BLaER1 treated with 17β-estradiol and CSF1 and Interleukin-3, amounts not matched to agents 10 nM and 100 nM (cell line): ENCODE results near the gene REEP2.

ENCODE experiments used
- H3K27ac ChIP-seq, 11 experiments: shearing (Covaris generic); formaldehyde crosslinking; 2 replicates each; pipeline ENCODE4 v1.8.1; 2022
- H3K27me3 ChIP-seq, 11 experiments: shearing (Covaris generic); formaldehyde crosslinking; 2 replicates each; pipeline ENCODE4 v1.8.1; 2022
- H3K36me3 ChIP-seq, 11 experiments: shearing (Covaris generic); formaldehyde crosslinking; 2 replicates each; pipeline ENCODE4 v1.8.1; 2022
- H3K4me1 ChIP-seq, 10 experiments: shearing (Covaris generic); formaldehyde crosslinking; 2 replicates each; pipeline ENCODE4 v1.8.1; 2022
- H3K4me2 ChIP-seq, 11 experiments: shearing (Covaris generic); formaldehyde crosslinking; 2 replicates each; pipeline ENCODE4 v1.8.1; 2022
- H3K4me3 ChIP-seq, 10 experiments: shearing (Covaris generic); formaldehyde crosslinking; 2 replicates each; pipeline ENCODE4 v1.8.1; 2022
- H3K9ac ChIP-seq, 11 experiments: shearing (Covaris generic); formaldehyde crosslinking; 2 replicates each; pipeline ENCODE4 v1.8.1; 2022
- H3K9me3 ChIP-seq, 11 experiments: shearing (Covaris generic); formaldehyde crosslinking; replicated peaks in 1 of 11; 2 replicates each; pipeline ENCODE4 v1.8.1; 2022
- H4K20me1 ChIP-seq, 11 experiments: shearing (Covaris generic); formaldehyde crosslinking; 2 replicates each; pipeline ENCODE4 v1.8.1; 2022
- Cebpa-rat ChIP-seq, 11 experiments: shearing (Covaris generic); IDR thresholded peaks; 2 replicates each; pipeline ENCODE4 v1.8.1; 2022

Gene REEP2

GRCh38 chr5:138463419-138464007 lies 24.7 kb downstream of the REEP2 start:
- H3K27ac ChIP-seq: peak overlapping the region; percentile 88 to 95 (median 93)
- peak overlapping the region; percentile 85 to 97 (median 90) for H3K9ac ChIP-seq
- peaks cover 13 to 30% (median 25%) of the 10 kb centered on the region in 11 experiments for H3K36me3 ChIP-seq
- TF ChIP-seq Cebpa-rat (IDR thresholded peaks at IDR 0.05): no peak
- H3K9me3 ChIP-seq: peaks cover 0 to 8% (median 0%) of the 10 kb centered on the region in 11 experiments; a peak in 1 of 22 replicates
- H3K4me2 ChIP-seq: peak overlapping the region; percentile 82 to 98 (median 95)
- H3K4me1 ChIP-seq: peaks cover 63 to 73% (median 69%) of the 10 kb centered on the region in 10 experiments
- H4K20me1 ChIP-seq: peaks cover 31 to 33% (median 32%) of the 10 kb centered on the region in 11 experiments
- peaks cover 0 to 16% (median 0%) of the 10 kb centered on the region in 11 experiments; a peak in 5 of 22 replicates for H3K27me3 ChIP-seq
- peak overlapping the region; percentile 72 to 96 (median 84) for H3K4me3 ChIP-seq

DNA sequence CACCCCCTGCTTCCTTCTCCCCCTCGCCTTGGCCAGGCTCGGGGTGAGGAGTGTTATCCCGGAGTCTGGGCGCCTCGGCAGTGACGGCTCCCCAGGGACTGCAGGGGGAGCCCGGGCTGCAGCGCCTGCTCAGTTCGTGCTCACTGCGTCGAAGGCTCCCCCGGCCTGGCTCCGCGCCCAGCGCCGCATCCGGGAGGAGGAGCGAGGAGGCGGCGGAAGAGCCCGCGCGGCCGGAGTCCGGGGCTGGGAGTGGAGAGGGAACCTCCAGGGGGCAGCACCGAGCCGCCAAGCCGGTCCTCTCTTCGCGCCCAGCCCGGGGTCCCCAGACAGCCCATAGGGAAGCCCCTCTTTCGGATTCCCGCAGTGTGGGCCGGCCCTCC lies 25.1 kb downstream of the REEP2 start:
- H3K27ac ChIP-seq: peak overlapping the region; percentile 88 to 95 (median 93)
- H4K20me1 ChIP-seq: peaks cover 31 to 38% (median 37%) of the 10 kb centered on the region in 11 experiments
- no peak for TF ChIP-seq Cebpa-rat (IDR thresholded peaks at IDR 0.05)
- H3K9ac ChIP-seq: peak overlapping the region; percentile 85 to 97 (median 90)
- H3K4me1 ChIP-seq: peaks cover 63 to 72% (median 68%) of the 10 kb centered on the region in 10 experiments
- peaks cover 13 to 34% (median 30%) of the 10 kb centered on the region in 11 experiments for H3K36me3 ChIP-seq
- peak overlapping the region; percentile 82 to 98 (median 95) for H3K4me2 ChIP-seq
- H3K4me3 ChIP-seq: peak overlapping the region; percentile 72 to 96 (median 84)
- H3K27me3 ChIP-seq: peaks cover 0 to 16% (median 0%) of the 10 kb centered on the region in 11 experiments; a peak in 5 of 22 replicates
- peaks cover 0 to 8% (median 0%) of the 10 kb centered on the region in 11 experiments; a peak in 1 of 22 replicates for H3K9me3 ChIP-seq

DNA sequence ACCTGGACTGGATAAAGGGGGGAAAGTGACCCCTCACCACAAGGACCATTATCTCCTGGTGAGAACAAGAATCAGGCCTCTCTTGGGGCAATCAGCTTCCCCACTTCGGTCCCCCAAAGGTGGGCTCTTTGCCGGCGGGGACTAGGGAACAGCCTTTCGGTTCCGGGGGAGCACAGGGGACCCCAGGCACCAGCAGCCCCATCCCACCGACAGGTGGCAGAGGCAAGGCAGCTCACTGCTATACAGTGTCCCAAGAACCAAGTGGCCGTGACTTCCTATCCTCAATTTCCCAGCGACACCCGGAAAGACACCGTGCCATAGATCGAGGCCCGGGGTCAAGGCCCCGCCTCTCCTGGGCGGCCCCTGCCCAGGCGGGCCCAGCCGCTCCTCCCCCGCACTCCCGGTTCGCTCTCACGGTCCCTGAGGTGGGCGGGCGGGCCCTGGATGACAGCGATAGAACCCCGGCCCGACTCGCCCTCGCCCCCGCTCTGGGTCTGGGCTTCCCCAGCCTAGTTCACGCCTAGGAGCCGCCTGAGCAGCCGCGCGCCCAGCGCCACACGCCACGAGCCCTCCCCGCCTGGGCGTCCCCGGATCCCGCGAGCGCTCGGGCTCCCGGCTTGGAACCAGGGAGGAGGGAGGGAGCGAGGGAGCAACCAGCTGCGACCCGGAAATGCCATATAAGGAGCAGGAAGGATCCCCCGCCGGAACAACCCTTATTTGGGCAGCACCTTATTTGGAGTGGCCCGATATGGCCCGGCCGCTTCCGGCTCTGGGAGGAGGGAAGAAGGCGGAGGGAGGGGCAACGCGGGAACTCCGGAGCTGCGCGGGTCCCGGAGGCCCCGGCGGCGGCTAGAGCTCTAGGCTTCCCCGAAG lies 25.8 kb downstream of the REEP2 start:
- peaks cover 0 to 16% (median 0%) of the 10 kb centered on the region in 11 experiments; a peak in 5 of 22 replicates for H3K27me3 ChIP-seq
- peaks cover 13 to 37% (median 31%) of the 10 kb centered on the region in 11 experiments for H3K36me3 ChIP-seq
- peak overlapping the region; percentile 85 to 97 (median 90) for H3K9ac ChIP-seq
- TF ChIP-seq Cebpa-rat (IDR thresholded peaks at IDR 0.05): no peak
- peak overlapping the region; percentile 72 to 96 (median 84) for H3K4me3 ChIP-seq
- H3K27ac ChIP-seq: peak overlapping the region; percentile 88 to 95 (median 93)
- peaks cover 34 to 44% (median 43%) of the 10 kb centered on the region in 11 experiments for H4K20me1 ChIP-seq
- peaks cover 59 to 67% (median 64%) of the 10 kb centered on the region in 10 experiments for H3K4me1 ChIP-seq
- H3K4me2 ChIP-seq: peak overlapping the region; percentile 82 to 98 (median 97)
- H3K9me3 ChIP-seq: peaks cover 0 to 8% (median 0%) of the 10 kb centered on the region in 11 experiments; a peak in 1 of 22 replicates

DNA sequence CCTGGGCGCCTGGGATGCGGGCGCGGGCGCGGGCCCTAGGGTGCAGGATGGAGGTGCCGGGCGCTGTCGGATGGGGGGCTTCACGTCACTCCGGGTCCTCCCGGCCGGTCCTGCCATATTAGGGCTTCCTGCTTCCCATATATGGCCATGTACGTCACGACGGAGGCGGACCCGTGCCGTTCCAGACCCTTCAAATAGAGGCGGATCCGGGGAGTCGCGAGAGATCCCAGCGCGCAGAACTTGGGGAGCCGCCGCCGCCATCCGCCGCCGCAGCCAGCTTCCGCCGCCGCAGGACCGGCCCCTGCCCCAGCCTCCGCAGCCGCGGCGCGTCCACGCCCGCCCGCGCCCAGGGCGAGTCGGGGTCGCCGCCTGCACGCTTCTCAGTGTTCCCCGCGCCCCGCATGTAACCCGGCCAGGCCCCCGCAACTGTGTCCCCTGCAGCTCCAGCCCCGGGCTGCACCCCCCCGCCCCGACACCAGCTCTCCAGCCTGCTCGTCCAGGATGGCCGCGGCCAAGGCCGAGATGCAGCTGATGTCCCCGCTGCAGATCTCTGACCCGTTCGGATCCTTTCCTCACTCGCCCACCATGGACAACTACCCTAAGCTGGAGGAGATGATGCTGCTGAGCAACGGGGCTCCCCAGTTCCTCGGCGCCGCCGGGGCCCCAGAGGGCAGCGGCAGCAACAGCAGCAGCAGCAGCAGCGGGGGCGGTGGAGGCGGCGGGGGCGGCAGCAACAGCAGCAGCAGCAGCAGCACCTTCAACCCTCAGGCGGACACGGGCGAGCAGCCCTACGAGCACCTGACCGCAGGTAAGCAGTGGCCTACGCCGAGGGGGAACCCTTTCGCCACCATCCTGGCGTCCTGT lies 26.6 kb downstream of the REEP2 start, which contains the start of gene EGR1:
TSS of gene EGR1 (plus strand) at position 219 of the 864 bp plus-strand sequence. CDS start at position 502, 283 bp downstream.
- H4K20me1 ChIP-seq: peaks cover 36 to 53% (median 51%) of the 10 kb centered on the region in 11 experiments
- H3K4me1 ChIP-seq: peaks cover 50 to 59% (median 55%) of the 10 kb centered on the region in 10 experiments
- peaks cover 0 to 8% (median 0%) of the 10 kb centered on the region in 11 experiments; a peak in 1 of 22 replicates for H3K9me3 ChIP-seq
- H3K4me3 ChIP-seq: peak within 1 kb of the TSS; percentile 72 to 96 (median 84)
- H3K4me2 ChIP-seq: peak within 1 kb of the TSS; percentile 82 to 98 (median 97)
- H3K27me3 ChIP-seq: peaks cover 0 to 16% (median 0%) of the 10 kb centered on the region in 11 experiments; a peak in 5 of 22 replicates
- H3K36me3 ChIP-seq: peaks cover 13 to 37% (median 31%) of the 10 kb centered on the region in 11 experiments
- H3K27ac ChIP-seq: peak within 1 kb of the TSS; percentile 88 to 95 (median 93)
- TF ChIP-seq Cebpa-rat (IDR thresholded peaks at IDR 0.05): no peak
- peak within 1 kb of the TSS; percentile 85 to 97 (median 90) for H3K9ac ChIP-seq

DNA sequence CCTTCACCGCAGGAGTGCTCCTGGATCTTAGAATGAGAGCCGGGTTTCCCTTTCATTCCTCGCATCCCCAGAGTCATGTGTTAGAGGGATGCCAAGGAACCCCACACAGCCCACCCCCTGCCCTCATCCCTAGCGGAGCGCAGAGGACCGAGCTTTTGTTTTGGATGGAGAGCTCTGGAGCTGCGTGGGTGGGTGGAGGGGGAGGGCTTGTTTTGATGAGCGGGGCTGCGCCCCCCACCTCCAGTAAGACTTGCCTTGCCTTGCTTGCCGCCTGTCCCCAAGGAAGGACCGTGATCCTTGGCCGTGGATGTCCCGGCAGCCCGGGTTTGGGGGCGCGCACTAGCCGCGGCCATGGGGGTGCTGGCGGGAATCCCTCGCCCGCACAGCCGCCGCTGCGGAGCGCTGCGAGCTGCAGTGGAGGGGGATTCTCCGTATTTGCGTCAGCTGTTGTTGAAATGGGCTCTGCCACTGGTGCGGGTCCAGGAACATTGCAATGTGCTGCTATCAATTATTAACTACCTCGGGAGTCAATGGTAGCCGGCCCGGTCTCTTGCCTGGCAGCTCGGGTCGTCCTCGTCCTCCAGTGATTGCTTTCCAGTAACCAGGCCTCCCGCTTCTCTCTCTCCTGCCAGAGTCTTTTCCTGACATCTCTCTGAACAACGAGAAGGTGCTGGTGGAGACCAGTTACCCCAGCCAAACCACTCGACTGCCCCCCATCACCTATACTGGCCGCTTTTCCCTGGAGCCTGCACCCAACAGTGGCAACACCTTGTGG lies 27.5 kb downstream of the REEP2 start:
- no peak for TF ChIP-seq Cebpa-rat (IDR thresholded peaks at IDR 0.05)
- Histone ChIP-seq H3K27ac (peak overlapping the region in 10 of 11 experiments; percentile 88 to 95 (median 93); a peak in 17 of 22 replicates), H4K20me1 (peaks cover 36 to 61% (median 55%) of the 10 kb centered on the region in 11 experiments), H3K9me3 (peaks cover 0 to 8% (median 0%) of the 10 kb centered on the region in 11 experiments; a peak in 1 of 22 replicates), H3K27me3 (peaks cover 0 to 16% (median 0%) of the 10 kb centered on the region in 11 experiments; a peak in 5 of 22 replicates), H3K4me1 (peaks cover 42 to 52% (median 47%) of the 10 kb centered on the region in 10 experiments), H3K4me3 (peak overlapping the region; percentile 72 to 96 (median 84)), H3K9ac (peak overlapping the region; percentile 85 to 97 (median 90)), H3K36me3 (peaks cover 13 to 37% (median 31%) of the 10 kb centered on the region in 11 experiments), H3K4me2 (peak overlapping the region; percentile 82 to 98 (median 97))

DNA sequence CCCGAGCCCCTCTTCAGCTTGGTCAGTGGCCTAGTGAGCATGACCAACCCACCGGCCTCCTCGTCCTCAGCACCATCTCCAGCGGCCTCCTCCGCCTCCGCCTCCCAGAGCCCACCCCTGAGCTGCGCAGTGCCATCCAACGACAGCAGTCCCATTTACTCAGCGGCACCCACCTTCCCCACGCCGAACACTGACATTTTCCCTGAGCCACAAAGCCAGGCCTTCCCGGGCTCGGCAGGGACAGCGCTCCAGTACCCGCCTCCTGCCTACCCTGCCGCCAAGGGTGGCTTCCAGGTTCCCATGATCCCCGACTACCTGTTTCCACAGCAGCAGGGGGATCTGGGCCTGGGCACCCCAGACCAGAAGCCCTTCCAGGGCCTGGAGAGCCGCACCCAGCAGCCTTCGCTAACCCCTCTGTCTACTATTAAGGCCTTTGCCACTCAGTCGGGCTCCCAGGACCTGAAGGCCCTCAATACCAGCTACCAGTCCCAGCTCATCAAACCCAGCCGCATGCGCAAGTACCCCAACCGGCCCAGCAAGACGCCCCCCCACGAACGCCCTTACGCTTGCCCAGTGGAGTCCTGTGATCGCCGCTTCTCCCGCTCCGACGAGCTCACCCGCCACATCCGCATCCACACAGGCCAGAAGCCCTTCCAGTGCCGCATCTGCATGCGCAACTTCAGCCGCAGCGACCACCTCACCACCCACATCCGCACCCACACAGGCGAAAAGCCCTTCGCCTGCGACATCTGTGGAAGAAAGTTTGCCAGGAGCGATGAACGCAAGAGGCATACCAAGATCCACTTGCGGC lies 28.2 kb downstream of the REEP2 start:
- Histone ChIP-seq H4K20me1 (peaks cover 36 to 62% (median 55%) of the 10 kb centered on the region in 11 experiments), H3K9ac (peak overlapping the region; percentile 85 to 97 (median 90); a peak in 21 of 22 replicates), H3K27me3 (peaks cover 0 to 16% (median 0%) of the 10 kb centered on the region in 11 experiments; a peak in 5 of 22 replicates), H3K4me1 (peaks cover 36 to 47% (median 43%) of the 10 kb centered on the region in 10 experiments), H3K36me3 (peaks cover 13 to 37% (median 31%) of the 10 kb centered on the region in 11 experiments), H3K27ac (peak overlapping the region in 2 of 11 experiments; percentile 93 to 95; a peak in 4 of 22 replicates), H3K4me2 (peak overlapping the region; percentile 82 to 98 (median 97)), H3K4me3 (peak overlapping the region; percentile 72 to 96 (median 84)), H3K9me3 (peaks cover 0 to 8% (median 0%) of the 10 kb centered on the region in 11 experiments; a peak in 1 of 22 replicates)
- TF ChIP-seq Cebpa-rat (IDR thresholded peaks at IDR 0.05): no peak
